K562 (cell line): ENCODE data around the gene NT5C3B. TPM values are rescaled to one million over a fixed set of nuclear protein-coding genes. Genes with fewer than 3 reads are reported as not detected.

Source experiments
- ELF4 ChIP-seq: fragments of 450-650 bp; formaldehyde crosslinking; IDR thresholded peaks from 2 replicates; pipeline ENCODE4 v1.4.0; 2022; ENCODE audit warnings: missing genetic modification characterization
- HNRNPK ChIP-seq: fragments of 200-400 bp; formaldehyde crosslinking; IDR thresholded peaks from one replicate; pipeline ENCODE4 v1.6.1; 2018; ENCODE audit warnings: mild to moderate bottlenecking, low read depth, low read length; ENCODE audit not compliant: poor library complexity, severe bottlenecking
- KDM5B ChIP-seq: fragments of 200-600 bp; sonication (generic); IDR thresholded peaks from 2 replicates; pipeline ENCODE4 v1.6.1; 2012; ENCODE audit warnings: low read depth, mild to moderate bottlenecking, moderate library complexity, low read length, control low read depth, inconsistent platforms; ENCODE audit not compliant: insufficient replicate concordance
- PCBP1 ChIP-seq: fragments of 200-400 bp; formaldehyde crosslinking; IDR thresholded peaks from 2 replicates; pipeline ENCODE4 v1.6.1; 2018; ENCODE audit warnings: mild to moderate bottlenecking, low read depth, low read length; ENCODE audit not compliant: poor library complexity, severe bottlenecking
- POLR2AphosphoS5 ChIP-seq: IDR thresholded peaks from 2 replicates; pipeline ENCODE4 v1.6.1; 2011; ENCODE audit warnings: mild to moderate bottlenecking, low read depth, low read length, moderate library complexity; ENCODE audit not compliant: control insufficient read depth, insufficient read depth
- POLR3A ChIP-seq: IDR thresholded peaks from 2 replicates; pipeline ENCODE4 v1.6.1; 2011; ENCODE audit warnings: borderline replicate concordance, mild to moderate bottlenecking, moderate library complexity; ENCODE audit not compliant: insufficient read length, insufficient read depth; ENCODE audit errors: extremely low read depth
- SRSF1 ChIP-seq: fragments of 200-400 bp; formaldehyde crosslinking; IDR thresholded peaks from 2 replicates; pipeline ENCODE4 v1.6.1; 2017; ENCODE audit warnings: mild to moderate bottlenecking, low read depth, low read length, moderate library complexity
- TRIM24 ChIP-seq, 2 experiments: fragments of 450-650 bp; IDR thresholded peaks; 2 replicates each; pipeline ENCODE4 v1.6.1; 2016
- ZBTB12 ChIP-seq: fragments of 250-450 bp; sonication (Bioruptor Pico); IDR thresholded peaks from 2 replicates; pipeline ENCODE4 v1.4.0; 2020
- ZEB2 ChIP-seq: fragments of 450-650 bp; IDR thresholded peaks from 2 replicates; pipeline ENCODE4 v1.6.1; 2016
- ZKSCAN1 ChIP-seq: fragments of 150-350 bp; IDR thresholded peaks from 2 replicates; pipeline ENCODE4 v1.6.1; 2016; ENCODE audit warnings: low read depth, low read length
- ZNF518B ChIP-seq: fragments of 250-450 bp; sonication (Bioruptor Pico); IDR thresholded peaks from 2 replicates; pipeline ENCODE4 v1.5.0; 2021; ENCODE audit warnings: mild to moderate bottlenecking, moderate library complexity
- polyA plus RNA-seq, 8 experiments: library from polyadenylated mRNA; depleted of rRNA in 4 of 8; stranded (reverse) in 5 of 8; unstranded in 3 of 8; fragments of >200 nt; fragmentation: Nextera tagmentation in 2 of 8; fragmentation: Illumina TruSeq in 1 of 8; extraction: Ambion mirVana in 2 of 8; extraction: Trizol in 1 of 8; gene quantifications; 2 replicates each; pipeline versions ENCODE4 v1.2.1 to v1.2.3, GENCODE V29; 2011 to 2014; ENCODE audit warnings: inconsistent platforms in 1 of 8, missing spikeins in 1 of 8
- total RNA-seq, 7 experiments: library from RNA; depleted of rRNA in 6 of 7; stranded (reverse); fragments of >200 nt in 6 of 7; fragmentation: Illumina TruSeq in 2 of 7; extraction: Trizol in 2 of 7; gene quantifications; 2 replicates each; pipeline versions ENCODE4 v1.2.1 to v1.2.3, GENCODE V29; 2011 to 2021; ENCODE audit warnings: low replicate concordance in 1 of 7
- TF ChIP-seq, protein P1 (sequence below), 2 experiments: fragments of 450-650 bp in 1 of 2; sonication (generic) in 1 of 2; formaldehyde crosslinking; conservative IDR thresholded peaks; 2 replicates each; pipeline versions ENCODE4 v1.4.0 to v1.8.1; 2020 to 2022; ENCODE audit warnings: mild to moderate bottlenecking in 1 of 2, missing genetic modification reagents in 1 of 2
- TF ChIP-seq, protein P2 (sequence below): sonication (generic); formaldehyde crosslinking; IDR thresholded peaks from 2 replicates; pipeline ENCODE4 v1.8.0; 2023; ENCODE audit warnings: missing genetic modification reagents, mild to moderate bottlenecking, borderline replicate concordance

Gene NT5C3B
- total and polyA plus RNA-seq, 9 of the 15 experiments (the other 6 are each of a cell fraction or from before 2014, with no cell fraction given): 2.0 to 166 (median 85.0) TPM

DNA sequence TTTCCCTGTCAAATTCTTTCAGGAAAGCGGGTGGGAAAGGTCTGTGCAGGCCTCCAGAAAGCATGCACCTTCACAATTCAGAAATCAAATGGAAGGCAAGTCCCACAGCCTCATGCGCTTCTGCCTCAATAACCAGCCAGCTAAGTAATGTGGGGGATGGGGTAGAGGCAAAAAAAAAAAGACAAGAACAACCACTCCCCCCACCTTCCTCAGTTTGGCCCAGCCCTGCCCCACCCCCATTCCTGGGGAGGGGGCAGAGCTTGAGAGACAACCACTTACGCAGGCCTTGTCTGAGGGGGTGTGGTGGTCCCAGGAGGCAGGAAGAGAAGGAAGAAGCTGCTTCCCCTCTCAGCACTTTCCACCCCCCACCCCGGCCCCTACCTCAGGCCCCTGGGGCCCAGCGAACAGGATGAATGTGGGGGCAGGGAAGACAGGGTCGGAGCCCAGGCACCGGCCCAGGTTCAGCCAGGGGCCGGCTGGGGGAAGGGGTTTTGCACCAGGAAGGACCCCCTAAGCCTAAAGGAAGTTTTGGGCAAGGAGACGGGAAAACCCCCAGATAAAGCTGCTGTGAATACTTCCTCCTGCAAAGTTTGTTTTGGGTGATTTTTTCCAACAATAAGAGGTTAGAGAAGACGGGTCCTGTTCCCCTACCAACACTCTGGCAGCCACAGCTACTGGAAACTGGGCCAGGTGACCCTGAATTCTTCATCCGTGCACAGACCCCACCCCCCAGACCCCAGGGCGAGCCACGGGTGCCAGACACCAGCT, 50.8 kb downstream of the NT5C3B start (continued):
- TF ChIP-seq KDM5B (peak; percentile 40), ELF4 (CRISPR knock-in tag) (no peak), ZNF518B (no peak), ZKSCAN1 (no peak), POLR2AphosphoS5 (0 out of 2 replicates have a peak, but pooled peaks have one; percentile 52), ZEB2 (no peak), SRSF1 (no peak), TRIM24 (IDR thresholded peaks at IDR 0.05) (peak in 1 of 2 experiments; percentile 71; a peak in 2 of 4 replicates), POLR3A (no peak), ZBTB12 (CRISPR knock-in tag) (no peak), PCBP1 (no peak), HNRNPK (no peak)
- TF ChIP-seq, protein P1, sequence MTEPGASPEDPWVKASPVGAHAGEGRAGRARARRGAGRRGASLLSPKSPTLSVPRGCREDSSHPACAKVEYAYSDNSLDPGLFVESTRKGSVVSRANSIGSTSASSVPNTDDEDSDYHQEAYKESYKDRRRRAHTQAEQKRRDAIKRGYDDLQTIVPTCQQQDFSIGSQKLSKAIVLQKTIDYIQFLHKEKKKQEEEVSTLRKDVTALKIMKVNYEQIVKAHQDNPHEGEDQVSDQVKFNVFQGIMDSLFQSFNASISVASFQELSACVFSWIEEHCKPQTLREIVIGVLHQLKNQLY (CRISPR knock-in tag; conservative IDR thresholded peaks at IDR 0.05): no peak
- TF ChIP-seq, protein P2, sequence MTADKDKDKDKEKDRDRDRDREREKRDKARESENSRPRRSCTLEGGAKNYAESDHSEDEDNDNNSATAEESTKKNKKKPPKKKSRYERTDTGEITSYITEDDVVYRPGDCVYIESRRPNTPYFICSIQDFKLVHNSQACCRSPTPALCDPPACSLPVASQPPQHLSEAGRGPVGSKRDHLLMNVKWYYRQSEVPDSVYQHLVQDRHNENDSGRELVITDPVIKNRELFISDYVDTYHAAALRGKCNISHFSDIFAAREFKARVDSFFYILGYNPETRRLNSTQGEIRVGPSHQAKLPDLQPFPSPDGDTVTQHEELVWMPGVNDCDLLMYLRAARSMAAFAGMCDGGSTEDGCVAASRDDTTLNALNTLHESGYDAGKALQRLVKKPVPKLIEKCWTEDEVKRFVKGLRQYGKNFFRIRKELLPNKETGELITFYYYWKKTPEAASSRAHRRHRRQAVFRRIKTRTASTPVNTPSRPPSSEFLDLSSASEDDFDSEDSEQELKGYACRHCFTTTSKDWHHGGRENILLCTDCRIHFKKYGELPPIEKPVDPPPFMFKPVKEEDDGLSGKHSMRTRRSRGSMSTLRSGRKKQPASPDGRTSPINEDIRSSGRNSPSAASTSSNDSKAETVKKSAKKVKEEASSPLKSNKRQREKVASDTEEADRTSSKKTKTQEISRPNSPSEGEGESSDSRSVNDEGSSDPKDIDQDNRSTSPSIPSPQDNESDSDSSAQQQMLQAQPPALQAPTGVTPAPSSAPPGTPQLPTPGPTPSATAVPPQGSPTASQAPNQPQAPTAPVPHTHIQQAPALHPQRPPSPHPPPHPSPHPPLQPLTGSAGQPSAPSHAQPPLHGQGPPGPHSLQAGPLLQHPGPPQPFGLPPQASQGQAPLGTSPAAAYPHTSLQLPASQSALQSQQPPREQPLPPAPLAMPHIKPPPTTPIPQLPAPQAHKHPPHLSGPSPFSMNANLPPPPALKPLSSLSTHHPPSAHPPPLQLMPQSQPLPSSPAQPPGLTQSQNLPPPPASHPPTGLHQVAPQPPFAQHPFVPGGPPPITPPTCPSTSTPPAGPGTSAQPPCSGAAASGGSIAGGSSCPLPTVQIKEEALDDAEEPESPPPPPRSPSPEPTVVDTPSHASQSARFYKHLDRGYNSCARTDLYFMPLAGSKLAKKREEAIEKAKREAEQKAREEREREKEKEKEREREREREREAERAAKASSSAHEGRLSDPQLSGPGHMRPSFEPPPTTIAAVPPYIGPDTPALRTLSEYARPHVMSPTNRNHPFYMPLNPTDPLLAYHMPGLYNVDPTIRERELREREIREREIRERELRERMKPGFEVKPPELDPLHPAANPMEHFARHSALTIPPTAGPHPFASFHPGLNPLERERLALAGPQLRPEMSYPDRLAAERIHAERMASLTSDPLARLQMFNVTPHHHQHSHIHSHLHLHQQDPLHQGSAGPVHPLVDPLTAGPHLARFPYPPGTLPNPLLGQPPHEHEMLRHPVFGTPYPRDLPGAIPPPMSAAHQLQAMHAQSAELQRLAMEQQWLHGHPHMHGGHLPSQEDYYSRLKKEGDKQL: no peak
